CD4-positive, alpha-beta T cell treated with Interleukin-2 at 100 ng/mL for 4 hours (primary cell): ENCODE data around the gene ESPL1.

Source experiments
- DNase-seq: peaks from one replicate; pipeline ENCODE4 v3.0.0-alpha.2; 2020; ENCODE audit warnings: low spot score

Gene ESPL1

DNA sequence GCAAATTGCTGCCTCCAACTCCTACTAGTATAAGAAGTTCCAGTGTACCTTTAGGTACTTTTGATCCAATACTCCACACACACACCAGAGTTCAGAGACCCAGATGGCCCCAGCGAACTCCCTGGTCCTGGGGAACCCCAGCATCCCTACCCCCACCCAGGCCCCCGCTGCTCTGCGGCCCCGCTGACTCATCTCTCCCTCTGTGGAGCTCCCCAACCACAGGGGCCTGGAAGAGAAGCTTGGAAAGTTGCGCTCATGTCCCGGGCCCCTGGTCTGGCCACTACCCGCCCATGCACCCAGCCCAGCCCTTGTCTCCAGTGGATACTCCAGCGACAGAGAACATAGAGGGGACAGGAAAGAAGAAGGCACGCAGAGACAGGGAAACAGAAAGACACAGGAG lies 72.3 kb downstream of the ESPL1 start:
- DNase-seq: no peak
